CD14-positive monocyte (primary cell): Measurements from ENCODE around the gene IFNGR1. TPM values are rescaled to one million over a fixed set of nuclear protein-coding genes. Genes with fewer than 3 reads are reported as not detected.
"Not testable (repeated sequence)": the region's sequence is repeated elsewhere in the genome, so short reads cannot be mapped to it uniquely, and the experiment has no call there.

Source experiments
- DNase-seq, 3 donors: peaks; one replicate each; pipeline ENCODE4 v3.0.0-alpha.2; 2011 to 2022
- H2AFZ ChIP-seq: 2 replicates; pipeline ENCODE4 v1.6.0; 2012; ENCODE audit warnings: mild to moderate bottlenecking, low read depth, low read length, inconsistent platforms; ENCODE audit not compliant: insufficient read depth, poor library complexity, severe bottlenecking
- H3K27ac ChIP-seq, 2 donors: 1 replicate in 1 of 2; 2 replicates in 1 of 2; pipeline ENCODE4 v1.5.1; 2012 to 2013; ENCODE audit warnings: low read length in 2 of 2, control low read depth in 1 of 2, inconsistent platforms in 1 of 2, low read depth in 1 of 2, mild to moderate bottlenecking in 1 of 2
- H3K27me3 ChIP-seq, 2 donors: one replicate each; pipeline versions ENCODE4 v1.6.0 to v1.6.1; 2011 to 2013; ENCODE audit warnings: low read length in 2 of 2; ENCODE audit not compliant: control insufficient read depth in 2 of 2, insufficient read depth in 2 of 2
- H3K36me3 ChIP-seq, 2 donors: replicated peaks in 1 of 2; 1 replicate in 1 of 2; 2 replicates in 1 of 2; pipeline versions ENCODE4 v1.5.1 to v1.6.1; 2012 to 2013; ENCODE audit warnings: low read length in 2 of 2, control low read depth in 1 of 2, inconsistent platforms in 1 of 2, mild to moderate bottlenecking in 1 of 2; ENCODE audit not compliant: insufficient read depth in 2 of 2, control insufficient read depth in 1 of 2
- H3K4me1 ChIP-seq, 2 donors: 1 replicate in 1 of 2; 2 replicates in 1 of 2; pipeline versions ENCODE4 v1.5.1 to v1.6.1; 2012 to 2013; ENCODE audit warnings: low read length in 2 of 2, control low read depth in 1 of 2, inconsistent platforms in 1 of 2, mild to moderate bottlenecking in 1 of 2, moderate library complexity in 1 of 2; ENCODE audit not compliant: insufficient read depth in 2 of 2, control insufficient read depth in 1 of 2
- H3K4me2 ChIP-seq: replicated peaks from 2 replicates; pipeline ENCODE3; 2012; ENCODE audit warnings: low read length, moderate library complexity, mild to moderate bottlenecking; ENCODE audit not compliant: poor library complexity, severe bottlenecking; ENCODE audit errors: extremely low read depth
- H3K4me3 ChIP-seq, 3 experiments: fragments of 200-600 bp in 1 of 3; sonication (generic) in 1 of 3; replicated peaks in 1 of 3; 1 replicate in 2 of 3; 2 replicates in 1 of 3; pipeline ENCODE4 v1.5.1; 2011 to 2013; ENCODE audit warnings: low read length in 3 of 3, mild to moderate bottlenecking in 3 of 3, control low read depth in 2 of 3, low read depth in 2 of 3, inconsistent platforms in 1 of 3, moderate library complexity in 1 of 3
- H3K79me2 ChIP-seq: 2 replicates; pipeline ENCODE4 v1.6.0; 2012; ENCODE audit warnings: mild to moderate bottlenecking, control low read depth, inconsistent platforms, low read length, moderate library complexity; ENCODE audit not compliant: insufficient read depth
- H3K9ac ChIP-seq: 2 replicates; pipeline ENCODE4 v1.6.0; 2017; ENCODE audit warnings: low read length, mild to moderate bottlenecking; ENCODE audit not compliant: insufficient read depth, poor library complexity, severe bottlenecking
- H3K9me3 ChIP-seq, 2 donors: replicated peaks in 1 of 2; 1 replicate in 1 of 2; 2 replicates in 1 of 2; pipeline versions ENCODE4 v1.5.1 to v1.6.1; 2012 to 2013; ENCODE audit warnings: low read length in 2 of 2, control low read depth in 1 of 2; ENCODE audit not compliant: control insufficient read depth in 1 of 2, insufficient read depth in 1 of 2
- H4K20me1 ChIP-seq: 2 replicates; pipeline ENCODE4 v1.6.0; 2012; ENCODE audit warnings: mild to moderate bottlenecking, low read length, control low read depth, moderate library complexity; ENCODE audit not compliant: insufficient read depth
- H3K27ac Mint-ChIP-seq, 7 donors: one replicate each; pipeline ENCODE4 v1.8.0; 2020; ENCODE audit warnings: mild to moderate bottlenecking in 7 of 7, mixed read lengths in 7 of 7, moderate library complexity in 6 of 7, inconsistent platforms in 2 of 7
- H3K27me3 Mint-ChIP-seq, 3 donors: one replicate each; pipeline ENCODE4 v1.8.0; 2021 to 2022; ENCODE audit warnings: low read depth in 3 of 3, mild to moderate bottlenecking in 3 of 3, mixed read lengths in 3 of 3, moderate library complexity in 3 of 3, inconsistent platforms in 1 of 3
- H3K36me3 Mint-ChIP-seq, 2 donors: one replicate each; pipeline ENCODE4 v1.8.0; 2020; ENCODE audit warnings: mixed read lengths in 2 of 2, inconsistent platforms in 1 of 2, mild to moderate bottlenecking in 1 of 2
- H3K4me1 Mint-ChIP-seq: one replicate; pipeline ENCODE4 v1.8.0; 2020; ENCODE audit warnings: mild to moderate bottlenecking, mixed read lengths
- H3K4me3 Mint-ChIP-seq, 2 donors: one replicate each; pipeline ENCODE4 v1.8.0; 2020; ENCODE audit warnings: mild to moderate bottlenecking in 2 of 2, mixed read lengths in 2 of 2, moderate library complexity in 1 of 2
- H3K9me3 Mint-ChIP-seq, 7 donors: one replicate each; pipeline ENCODE4 v1.8.0; 2020 to 2022; ENCODE audit warnings: mixed read lengths in 7 of 7, mild to moderate bottlenecking in 6 of 7, moderate library complexity in 6 of 7, inconsistent platforms in 2 of 7
- CTCF ChIP-seq: fragments of 200-600 bp; IDR thresholded peaks from one replicate; pipeline ENCODE4 v1.8.0; 2022; ENCODE audit warnings: antibody characterized with exemption, mild to moderate bottlenecking
- WGBS: methylation state at CpG from one replicate; pipeline ENCODE4 v1.1.5; 2013; ENCODE audit warnings: missing lambda C conversion rate; ENCODE audit not compliant: insufficient coverage; 5-methylcytosine and 5-hydroxymethylcytosine counted together
- intact Hi-C, 2 donors: fragments of 100-400 bp; cut with micrococcal nuclease; formaldehyde crosslinking; loops; one replicate each; pipeline versions ENCODE4 v1.15.0 to v1.15.1; 2023
- polyA plus RNA-seq, 3 donors: library from polyadenylated mRNA; depleted of rRNA in 1 of 3; unstranded in 2 of 3; stranded (reverse) in 1 of 3; fragments of 300-500 nt in 2 of 3; fragments of >200 nt in 1 of 3; fragmentation: Illumina TruSeq in 2 of 3; gene quantifications; 1 replicate in 2 of 3; 2 replicates in 1 of 3; pipeline ENCODE4 v1.2.3, GENCODE V29; 2012 to 2021

The IFNGR1 gene
- polyA plus RNA-seq, 3 donors, result 204 to 372 (median 364) TPM

GRCh38 chr6:137216875-137217553 is 2.2 kb downstream of the IFNGR1 start:
- peak overlapping the region; percentile 97 for H3K4me2 ChIP-seq
- H3K4me3 ChIP-seq, result peak overlapping the region; percentile 68 to 94 (median 90)

GRCh38 chr6:137216106-137216505 is 3.1 kb downstream of the IFNGR1 start:
- Histone ChIP-seq H3K4me2 (peak overlapping the region; percentile 97), H4K20me1 (peaks cover 71% of the 10 kb centered on the region), H3K27me3 (no peaks in the 10 kb centered on the region), H3K27ac (peak overlapping the region in 1 of 2 donors; percentile 99), H3K79me2 (peaks cover 96% of the 10 kb centered on the region), H3K4me1 (peaks cover 66 to 84% of the 10 kb centered on the region in 2 donors), H3K9me3 (no peaks in the 10 kb centered on the region), H2AFZ (no peak overlapping the region), H3K36me3 (peaks cover 6 to 42% of the 10 kb centered on the region in 2 donors), H3K4me3 (peak overlapping the region; percentile 68 to 94 (median 90)), H3K9ac (peak overlapping the region; percentile 99)
- H3K4me3 Mint-ChIP-seq, result peak overlapping the region; percentile 94 to 99
- TF ChIP-seq CTCF, result no peak
- peaks cover 55 to 64% of the 10 kb centered on the region in 2 donors for H3K36me3 Mint-ChIP-seq
- peak; percentile 39 to 63 (median 60) for DNase-seq
- peaks cover 0 to 1% (median 0%) of the 10 kb centered on the region in 7 donors for H3K9me3 Mint-ChIP-seq
- peak overlapping the region in 4 of 7 donors; percentile 100 for H3K27ac Mint-ChIP-seq
- intact Hi-C loops, result loop anchor here in 1 of 2 donors (5.0 kb wide), 2 partner anchors 59 to 96 kb away; no protein-coding TSS in a partner anchor
- peaks cover 78% of the 10 kb centered on the region for H3K4me1 Mint-ChIP-seq
- peaks cover 0 to 4% (median 0%) of the 10 kb centered on the region in 3 donors for H3K27me3 Mint-ChIP-seq

More at GRCh38 chr6:137216875-137217553, 2.2 kb downstream of the IFNGR1 start:
- Histone ChIP-seq H2AFZ (no peak overlapping the region), H3K36me3 (peaks cover 6 to 34% of the 10 kb centered on the region in 2 donors), H3K27ac (peak overlapping the region; percentile 46 to 99), H4K20me1 (peaks cover 62% of the 10 kb centered on the region), H3K4me1 (peaks cover 67 to 84% of the 10 kb centered on the region in 2 donors), H3K27me3 (no peaks in the 10 kb centered on the region), H3K9me3 (no peaks in the 10 kb centered on the region), H3K79me2 (peaks cover 96% of the 10 kb centered on the region), H3K9ac (peak overlapping the region; percentile 99)
- Mint-ChIP-seq H3K27ac (peak overlapping the region; percentile 99 to 100 (median 100)), H3K4me3 (peak overlapping the region; percentile 94 to 99), H3K4me1 (peaks cover 75% of the 10 kb centered on the region), H3K36me3 (peaks cover 48 to 55% of the 10 kb centered on the region in 2 donors), H3K9me3 (peaks cover 0 to 1% (median 0%) of the 10 kb centered on the region in 7 donors), H3K27me3 (peaks cover 0 to 4% (median 0%) of the 10 kb centered on the region in 3 donors)
- intact Hi-C loops, result loop anchor here in 1 of 2 donors (5.0 kb wide), 2 partner anchors 60 to 95 kb away; no protein-coding TSS in a partner anchor
- TF ChIP-seq CTCF, result no peak
- no peak for DNase-seq
- 75% methylated on average over 8 of the region's 12 CpGs for WGBS

- H2AFZ ChIP-seq, H3K9me3 Mint-ChIP-seq, DNase-seq, H3K9me3 ChIP-seq, H3K27me3 ChIP-seq, H3K9ac ChIP-seq, H3K27me3 Mint-ChIP-seq: not testable (repeated sequence)
- intact Hi-C loops, result loop anchor here in 1 of 2 donors (5.0 kb wide), 2 partner anchors 58 to 97 kb away; no protein-coding TSS in a partner anchor
- peak overlapping the region in 1 of 2 donors; percentile 59 for H3K27ac ChIP-seq
- H3K4me1 Mint-ChIP-seq, result peaks cover 78% of the 10 kb centered on the region
- peaks cover 65 to 84% of the 10 kb centered on the region in 2 donors for H3K4me1 ChIP-seq
- peak overlapping the region; percentile 97 for H3K4me2 ChIP-seq
- peak overlapping the region; percentile 75 to 94 for H3K4me3 Mint-ChIP-seq
- H4K20me1 ChIP-seq, result peaks cover 76% of the 10 kb centered on the region
- H3K4me3 ChIP-seq, result peak overlapping the region in 2 of 3 experiments; percentile 68 to 94
- WGBS, result 71% methylated on average over 1 of the region's 3 CpGs
- H3K79me2 ChIP-seq, result peaks cover 96% of the 10 kb centered on the region
- peak overlapping the region in 6 of 7 donors; percentile 54 to 100 (median 70) for H3K27ac Mint-ChIP-seq
- H3K36me3 ChIP-seq, result peaks cover 6 to 42% of the 10 kb centered on the region in 2 donors
- H3K36me3 Mint-ChIP-seq, result peaks cover 58 to 67% of the 10 kb centered on the region in 2 donors
Observed at GRCh38 chr6:137215630-137216029, 3.6 kb downstream of the IFNGR1 start.
